ENCODE results near the gene HS1BP3. TPM values are rescaled to one million over a fixed set of nuclear protein-coding genes. Genes with fewer than 3 reads are reported as not detected.
A peak's percentile ranks its signal among the peaks of the same experiment; 100 is the strongest.

HS1BP3 gene
- total and polyA plus RNA-seq, 9 of the 15 experiments (the other 6 are each of a cell fraction or from before 2014, with no cell fraction given), result 0.41 to 8.3 (median 5.9) TPM

DNA sequence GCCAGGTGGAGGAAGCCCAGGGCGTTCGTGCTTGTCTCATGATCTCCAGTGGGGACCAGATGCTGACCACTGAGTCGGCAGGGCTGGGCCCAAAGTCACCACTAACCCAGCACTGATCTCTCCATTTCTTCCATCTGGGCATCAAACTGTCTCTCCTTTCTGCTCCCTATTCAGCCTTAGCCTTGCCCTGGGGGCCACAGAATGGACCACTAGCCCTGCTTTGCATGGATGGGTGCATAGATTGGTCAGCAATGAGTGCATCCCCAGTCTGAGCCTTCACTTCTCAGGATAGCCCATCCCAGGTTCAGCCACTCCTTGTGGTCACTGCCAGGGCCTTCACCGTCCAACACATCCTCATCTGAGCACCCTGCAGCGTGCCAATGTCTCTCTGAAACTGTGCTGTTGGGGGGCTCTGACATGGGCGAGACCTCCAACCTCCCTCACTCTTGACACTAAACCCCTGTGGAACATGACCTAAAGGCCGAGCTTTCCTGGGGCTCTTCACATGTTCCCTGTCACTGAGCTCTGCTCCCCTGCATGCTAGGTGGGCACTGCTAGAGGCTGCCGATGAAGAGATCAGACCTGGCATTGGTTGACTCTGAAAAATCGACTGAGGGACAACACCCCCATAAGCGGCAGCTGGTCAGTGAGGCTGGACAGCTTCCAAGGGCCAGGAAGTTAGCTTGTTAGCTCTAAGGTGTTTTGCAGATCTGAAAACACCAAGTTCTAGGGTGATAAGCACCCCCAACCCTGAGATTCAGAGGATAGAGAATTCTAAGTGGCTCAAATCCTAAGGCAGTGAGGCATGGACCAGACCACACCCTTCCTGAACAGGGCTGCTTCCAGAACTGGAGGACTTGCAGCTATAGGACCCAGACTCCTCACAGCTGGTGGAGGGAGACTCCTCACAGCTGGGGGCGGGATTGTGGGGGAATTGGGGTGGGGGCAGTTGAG, 61.7 kb downstream of the HS1BP3 start:
- H3K9me3 ChIP-seq (replicated peaks; ENCODE audit: control insufficient read depth, insufficient read depth, low read depth, low read length), result no peaks in the 10 kb centered on the region
- in situ Hi-C loops (cut with MboI) (no loop called here), intact Hi-C loops (cut with micrococcal nuclease) (no loop called here)
- H3K4me3 ChIP-seq, result no peak overlapping the region
- H3K79me2 ChIP-seq (ENCODE audit: control insufficient read depth, insufficient read depth, low read length), result no peaks in the 10 kb centered on the region
- no peak overlapping the region for H3K4me2 ChIP-seq (ENCODE audit: insufficient read depth, low read length)
- H4K20me1 ChIP-seq (replicated peaks; ENCODE audit: control insufficient read depth, insufficient read depth, low read length), result no peaks in the 10 kb centered on the region
- peak; percentile 11 for FAIRE-seq
- POLR2A ChIA-PET, result interaction anchor here (0.9 to 1.3 kb wide), 3 partner anchors 8 to 43 kb away, joined by 3 to 5 read pairs (median 3); no protein-coding TSS in a partner anchor
- no peak for ATAC-seq
- H3K27me3 ChIP-seq (ENCODE audit: control insufficient read depth in 2 of 2, insufficient read depth in 2 of 2, low read length in 2 of 2), result no peaks in the 10 kb centered on the region
- H3K36me3 ChIP-seq (ENCODE audit: control insufficient read depth, insufficient read depth, low read length), result no peaks in the 10 kb centered on the region
- H3K4me1 ChIP-seq (replicated peaks in 1 of 2; ENCODE audit: control insufficient read depth in 2 of 2, insufficient read depth in 2 of 2, low read length in 2 of 2), result peaks cover 33% of the 10 kb centered on the region in 2 experiments
- WGBS (ENCODE audit: insufficient coverage, low coverage, missing lambda C conversion rate), result 43% methylated on average over 9 of the region's 11 CpGs
- 0 out of 4 replicates have a peak overlapping the region, but pooled peaks of 1 of the 2 experiments have one; percentile 46 for H3K9ac ChIP-seq (ENCODE audit: insufficient read depth in 1 of 2, low read depth in 2 of 2, low read length in 2 of 2)
- CTCF ChIA-PET (ENCODE audit: low intra/inter-chr PET ratio), result no interaction called here
- no peak for DNase-seq (ENCODE audit: extremely low read depth in 1 of 4, low spot score in 3 of 4)
- no peaks in the 10 kb centered on the region for H3K9me1 ChIP-seq (ENCODE audit: control insufficient read depth, insufficient read depth, low read length)
- H3K27ac ChIP-seq (ENCODE audit: extremely low read depth, low read depth, low read length), result no peak overlapping the region
- BruUV-seq (replicated peaks), result no TSS peak
- no peak overlapping the region for H2AFZ ChIP-seq (ENCODE audit: low read depth, low read length)
- TF ChIP-seq KAT7 (CRISPR knock-in tag; IDR thresholded peaks at IDR 0.05; ENCODE audit: borderline replicate concordance) (no peak), HMGXB4 (CRISPR knock-in tag; IDR thresholded peaks at IDR 0.05) (no peak), RB1 (IDR thresholded peaks at IDR 0.05; ENCODE audit: low read depth) (no peak), CEBPZ (IDR thresholded peaks at IDR 0.05; ENCODE audit: borderline replicate concordance, low read depth, low read length) (no peak)
- TF ChIP-seq, protein P1, sequence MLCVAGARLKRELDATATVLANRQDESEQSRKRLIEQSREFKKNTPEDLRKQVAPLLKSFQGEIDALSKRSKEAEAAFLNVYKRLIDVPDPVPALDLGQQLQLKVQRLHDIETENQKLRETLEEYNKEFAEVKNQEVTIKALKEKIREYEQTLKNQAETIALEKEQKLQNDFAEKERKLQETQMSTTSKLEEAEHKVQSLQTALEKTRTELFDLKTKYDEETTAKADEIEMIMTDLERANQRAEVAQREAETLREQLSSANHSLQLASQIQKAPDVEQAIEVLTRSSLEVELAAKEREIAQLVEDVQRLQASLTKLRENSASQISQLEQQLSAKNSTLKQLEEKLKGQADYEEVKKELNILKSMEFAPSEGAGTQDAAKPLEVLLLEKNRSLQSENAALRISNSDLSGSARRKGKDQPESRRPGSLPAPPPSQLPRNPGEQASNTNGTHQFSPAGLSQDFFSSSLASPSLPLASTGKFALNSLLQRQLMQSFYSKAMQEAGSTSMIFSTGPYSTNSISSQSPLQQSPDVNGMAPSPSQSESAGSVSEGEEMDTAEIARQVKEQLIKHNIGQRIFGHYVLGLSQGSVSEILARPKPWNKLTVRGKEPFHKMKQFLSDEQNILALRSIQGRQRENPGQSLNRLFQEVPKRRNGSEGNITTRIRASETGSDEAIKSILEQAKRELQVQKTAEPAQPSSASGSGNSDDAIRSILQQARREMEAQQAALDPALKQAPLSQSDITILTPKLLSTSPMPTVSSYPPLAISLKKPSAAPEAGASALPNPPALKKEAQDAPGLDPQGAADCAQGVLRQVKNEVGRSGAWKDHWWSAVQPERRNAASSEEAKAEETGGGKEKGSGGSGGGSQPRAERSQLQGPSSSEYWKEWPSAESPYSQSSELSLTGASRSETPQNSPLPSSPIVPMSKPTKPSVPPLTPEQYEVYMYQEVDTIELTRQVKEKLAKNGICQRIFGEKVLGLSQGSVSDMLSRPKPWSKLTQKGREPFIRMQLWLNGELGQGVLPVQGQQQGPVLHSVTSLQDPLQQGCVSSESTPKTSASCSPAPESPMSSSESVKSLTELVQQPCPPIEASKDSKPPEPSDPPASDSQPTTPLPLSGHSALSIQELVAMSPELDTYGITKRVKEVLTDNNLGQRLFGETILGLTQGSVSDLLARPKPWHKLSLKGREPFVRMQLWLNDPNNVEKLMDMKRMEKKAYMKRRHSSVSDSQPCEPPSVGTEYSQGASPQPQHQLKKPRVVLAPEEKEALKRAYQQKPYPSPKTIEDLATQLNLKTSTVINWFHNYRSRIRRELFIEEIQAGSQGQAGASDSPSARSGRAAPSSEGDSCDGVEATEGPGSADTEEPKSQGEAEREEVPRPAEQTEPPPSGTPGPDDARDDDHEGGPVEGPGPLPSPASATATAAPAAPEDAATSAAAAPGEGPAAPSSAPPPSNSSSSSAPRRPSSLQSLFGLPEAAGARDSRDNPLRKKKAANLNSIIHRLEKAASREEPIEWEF (CRISPR knock-in tag; IDR thresholded peaks at IDR 0.05), result no peak
- TF ChIP-seq, protein P2, sequence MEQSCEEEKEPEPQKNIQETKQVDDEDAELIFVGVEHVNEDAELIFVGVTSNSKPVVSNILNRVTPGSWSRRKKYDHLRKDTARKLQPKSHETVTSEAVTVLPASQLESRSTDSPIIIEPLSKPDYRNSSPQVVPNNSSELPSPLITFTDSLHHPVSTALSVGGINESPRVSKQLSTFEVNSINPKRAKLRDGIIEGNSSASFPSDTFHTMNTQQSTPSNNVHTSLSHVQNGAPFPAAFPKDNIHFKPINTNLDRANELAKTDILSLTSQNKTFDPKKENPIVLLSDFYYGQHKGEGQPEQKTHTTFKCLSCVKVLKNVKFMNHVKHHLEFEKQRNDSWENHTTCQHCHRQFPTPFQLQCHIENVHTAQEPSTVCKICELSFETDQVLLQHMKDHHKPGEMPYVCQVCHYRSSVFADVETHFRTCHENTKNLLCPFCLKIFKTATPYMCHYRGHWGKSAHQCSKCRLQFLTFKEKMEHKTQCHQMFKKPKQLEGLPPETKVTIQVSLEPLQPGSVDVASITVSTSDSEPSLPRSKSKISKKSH (CRISPR knock-in tag; IDR thresholded peaks at IDR 0.05), result no peak
